HG02870 (cell line): ENCODE data around the gene KLHL41.
A peak's percentile ranks its signal among the peaks of the same experiment; 100 is the strongest.

Experiments
- ATAC-seq: cut with Tn5 transposase; IDR thresholded peaks from one replicate; pipeline ENCODE4 v1.9.1; 2021; ENCODE audit warnings: mild to moderate bottlenecking, moderate library complexity; ENCODE audit not compliant: unreplicated experiment

KLHL41 gene

GRCh38 chr2:169509298-169509885 is at the start of gene KLHL41:
TSS of gene KLHL41 (plus strand) at chr2:169509702. CDS start at chr2:169509779, 77 bp downstream.
- ATAC-seq, result no peak

GRCh38 chr2:169461143-169461542 is 48.4 kb upstream of the KLHL41 start:
- no peak for ATAC-seq

- ATAC-seq, result no peak
Measured at GRCh38 chr2:169462896-169463695, 46.4 kb upstream of the KLHL41 start.

- no peak for ATAC-seq
Measured at GRCh38 chr2:169464466-169464865, 45.0 kb upstream of the KLHL41 start.

- ATAC-seq, result no peak
Measured at GRCh38 chr2:169464882-169465281, 44.6 kb upstream of the KLHL41 start.

- no peak for ATAC-seq
Measured at GRCh38 chr2:169468841-169469240, 40.7 kb upstream of the KLHL41 start.

GRCh38 chr2:169469952-169470572 is 39.4 kb upstream of the KLHL41 start:
- ATAC-seq, result no peak

GRCh38 chr2:169472249-169472648 is 37.3 kb upstream of the KLHL41 start:
- no peak for ATAC-seq

- ATAC-seq, result no peak
Measured at GRCh38 chr2:169476459-169476858, 33.0 kb upstream of the KLHL41 start.

- no peak for ATAC-seq
Measured at GRCh38 chr2:169478339-169478738, 31.2 kb upstream of the KLHL41 start.

- no peak for ATAC-seq
Measured at GRCh38 chr2:169478745-169479256, 30.7 kb upstream of the KLHL41 start.

- peak; percentile 97 for ATAC-seq
Measured at GRCh38 chr2:169479257-169480078, 30.0 kb upstream of the KLHL41 start, which contains the start of gene BBS5. TSS of gene BBS5 (plus strand) at chr2:169479494. CDS start at chr2:169479554, 60 bp downstream.

GRCh38 chr2:169480079-169480465 is 29.4 kb upstream of the KLHL41 start:
- ATAC-seq, result peak; percentile 2

GRCh38 chr2:169485650-169486138 is 23.8 kb upstream of the KLHL41 start:
- no peak for ATAC-seq

- ATAC-seq, result no peak
Measured at GRCh38 chr2:169486487-169486886, 23.0 kb upstream of the KLHL41 start.

GRCh38 chr2:169490834-169491233 is 18.7 kb upstream of the KLHL41 start:
- ATAC-seq, result no peak

- ATAC-seq, result no peak
Measured at GRCh38 chr2:169491378-169491777, 18.1 kb upstream of the KLHL41 start.

- no peak for ATAC-seq
Measured at GRCh38 chr2:169493360-169493759, 16.1 kb upstream of the KLHL41 start.

- no peak for ATAC-seq
Measured at GRCh38 chr2:169495310-169495928, 14.1 kb upstream of the KLHL41 start.

- no peak for ATAC-seq
Measured at GRCh38 chr2:169504651-169505050, 4.9 kb upstream of the KLHL41 start.
